ENCODE measurements around the gene LTK.
"Not testable (repeated sequence)": the region's sequence is repeated elsewhere in the genome, so short reads cannot be mapped to it uniquely, and the experiment has no call there.

LTK gene

GRCh38 chr15:41473418-41473817 lies 40.2 kb downstream of the LTK start:
- DNase-seq, result no peak

- DNase-seq, result not testable (repeated sequence)
These were observed 44.0 kb downstream of the LTK start for GRCh38 chr15:41469644-41470043.

- DNase-seq, result no peak
These were observed 46.9 kb downstream of the LTK start for GRCh38 chr15:41466711-41467110.

- no peak for DNase-seq
These were observed 47.7 kb downstream of the LTK start for GRCh38 chr15:41465822-41466421.

GRCh38 chr15:41464889-41465580 lies 48.6 kb downstream of the LTK start:
- DNase-seq, result no peak

GRCh38 chr15:41462084-41462795 lies 51.4 kb downstream of the LTK start:
- DNase-seq, result no peak

Data from activated CD8-positive, alpha-beta memory T cell treated with anti-CD3 and anti-CD28 coated beads, Interleukin-2, amount 50 U/mL, for 4 hours (primary cell).